Body of pancreas (tissue), 4 donors: ENCODE measurements around the gene FAM13A.

Source experiments
- POLR2A ChIP-seq, 3 donors: fragments of 450-650 bp; IDR thresholded peaks; one replicate each; pipeline ENCODE4 v1.6.1; 2016; ENCODE audit warnings: antibody characterized with exemption in 3 of 3, mild to moderate bottlenecking in 2 of 3
- TF ChIP-seq, protein P1 (sequence below), 7 experiments: fragments of 450-650 bp in 4 of 7; fragments of 200-600 bp in 3 of 7; sonication (generic) in 3 of 7; IDR thresholded peaks; one replicate each; pipeline ENCODE4 v1.5.1; 2016 to 2019; ENCODE audit warnings: antibody characterized with exemption in 7 of 7

DNA sequence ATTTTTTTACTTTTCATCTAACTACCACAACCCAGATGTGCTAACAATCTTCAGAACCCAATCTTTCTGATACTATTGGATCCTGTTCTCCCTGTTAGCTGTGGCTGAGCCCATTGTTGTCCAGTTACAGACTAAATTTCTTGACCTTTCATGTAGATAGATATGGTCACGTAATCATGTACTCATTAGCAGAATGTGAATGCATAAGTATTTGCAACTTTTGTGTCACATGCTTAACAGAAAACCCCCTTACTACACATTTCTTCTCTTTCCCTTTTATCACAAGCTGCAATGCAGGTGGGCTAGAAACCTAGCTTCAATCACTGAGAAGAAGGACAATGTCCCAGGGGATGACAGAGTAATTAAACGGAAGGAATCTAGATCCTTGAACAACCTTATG is 13.1 kb upstream of the FAM13A start:
- TF ChIP-seq, protein P1, sequence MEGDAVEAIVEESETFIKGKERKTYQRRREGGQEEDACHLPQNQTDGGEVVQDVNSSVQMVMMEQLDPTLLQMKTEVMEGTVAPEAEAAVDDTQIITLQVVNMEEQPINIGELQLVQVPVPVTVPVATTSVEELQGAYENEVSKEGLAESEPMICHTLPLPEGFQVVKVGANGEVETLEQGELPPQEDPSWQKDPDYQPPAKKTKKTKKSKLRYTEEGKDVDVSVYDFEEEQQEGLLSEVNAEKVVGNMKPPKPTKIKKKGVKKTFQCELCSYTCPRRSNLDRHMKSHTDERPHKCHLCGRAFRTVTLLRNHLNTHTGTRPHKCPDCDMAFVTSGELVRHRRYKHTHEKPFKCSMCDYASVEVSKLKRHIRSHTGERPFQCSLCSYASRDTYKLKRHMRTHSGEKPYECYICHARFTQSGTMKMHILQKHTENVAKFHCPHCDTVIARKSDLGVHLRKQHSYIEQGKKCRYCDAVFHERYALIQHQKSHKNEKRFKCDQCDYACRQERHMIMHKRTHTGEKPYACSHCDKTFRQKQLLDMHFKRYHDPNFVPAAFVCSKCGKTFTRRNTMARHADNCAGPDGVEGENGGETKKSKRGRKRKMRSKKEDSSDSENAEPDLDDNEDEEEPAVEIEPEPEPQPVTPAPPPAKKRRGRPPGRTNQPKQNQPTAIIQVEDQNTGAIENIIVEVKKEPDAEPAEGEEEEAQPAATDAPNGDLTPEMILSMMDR (IDR thresholded peaks at IDR 0.05) = no peak
- no peak for TF ChIP-seq POLR2A (IDR thresholded peaks at IDR 0.05)
